Vagina (tissue), 2 donors: ENCODE data around the gene FAM25A.

ENCODE experiments used
- CTCF ChIP-seq, 3 experiments: fragments of 450-650 bp in 2 of 3; fragments of 200-600 bp in 1 of 3; sonication (generic) in 1 of 3; IDR thresholded peaks; one replicate each; pipeline ENCODE4 v1.5.1; 2017 to 2019; ENCODE audit warnings: antibody characterized with exemption in 3 of 3, mild to moderate bottlenecking in 2 of 3, moderate library complexity in 2 of 3
- POLR2A ChIP-seq, 2 donors: fragments of 450-650 bp; IDR thresholded peaks; one replicate each; pipeline ENCODE4 v1.6.1; 2017; ENCODE audit warnings: antibody characterized with exemption in 2 of 2, mild to moderate bottlenecking in 2 of 2, moderate library complexity in 2 of 2

- TF ChIP-seq CTCF (IDR thresholded peaks at IDR 0.05), result no peak
- no peak for TF ChIP-seq POLR2A (IDR thresholded peaks at IDR 0.05)
Observed at GRCh38 chr10:87054373-87055295, 34.5 kb downstream of the FAM25A start.
